ENCODE data around the gene CNDP1.

CNDP1 gene

GRCh38 chr18:74624466-74624865 lies 90.2 kb downstream of the CNDP1 start:
- no peak overlapping the region for H3K4me3 ChIP-seq (ENCODE audit: low read length)
- no peak overlapping the region for H2AFZ ChIP-seq (ENCODE audit: low read depth, low read length)
- no peaks in the 10 kb centered on the region for H3K27me3 ChIP-seq (ENCODE audit: insufficient read depth, low read length)

GRCh38 chr18:74625157-74625556 lies 90.9 kb downstream of the CNDP1 start:
- Histone ChIP-seq H3K36me3 (ENCODE audit: insufficient read depth, low read length) (no peaks in the 10 kb centered on the region), H3K9me3 (ENCODE audit: low read length) (no peaks in the 10 kb centered on the region), H3K4me1 (ENCODE audit: insufficient read depth, low read length) (no peaks in the 10 kb centered on the region), H3K27me3 (ENCODE audit: insufficient read depth, low read length) (no peaks in the 10 kb centered on the region), H2AFZ (ENCODE audit: low read depth, low read length) (no peak overlapping the region), H3K4me3 (ENCODE audit: low read length) (no peak overlapping the region)

More at GRCh38 chr18:74624466-74624865, 90.2 kb downstream of the CNDP1 start:
- Histone ChIP-seq H3K36me3 (ENCODE audit: insufficient read depth, low read length) (no peaks in the 10 kb centered on the region), H3K4me1 (ENCODE audit: insufficient read depth, low read length) (no peaks in the 10 kb centered on the region), H3K9me3 (ENCODE audit: low read length) (no peaks in the 10 kb centered on the region)

GRCh38 chr18:74626049-74626874 lies 92.0 kb downstream of the CNDP1 start:
- H3K36me3 ChIP-seq (ENCODE audit: insufficient read depth, low read length): no peaks in the 10 kb centered on the region
- H2AFZ ChIP-seq (ENCODE audit: low read depth, low read length): no peak overlapping the region
- no peaks in the 10 kb centered on the region for H3K9me3 ChIP-seq (ENCODE audit: low read length)
- H3K4me3 ChIP-seq (ENCODE audit: low read length): no peak overlapping the region
- H3K4me1 ChIP-seq (ENCODE audit: insufficient read depth, low read length): no peaks in the 10 kb centered on the region
- no peaks in the 10 kb centered on the region for H3K27me3 ChIP-seq (ENCODE audit: insufficient read depth, low read length)

- no peaks in the 10 kb centered on the region for H3K27me3 ChIP-seq (ENCODE audit: insufficient read depth, low read length)
Observed at GRCh38 chr18:74630804-74631203, 96.5 kb downstream of the CNDP1 start.

GRCh38 chr18:74631212-74631611 lies 96.9 kb downstream of the CNDP1 start:
- H3K4me3 ChIP-seq (ENCODE audit: low read length): no peak overlapping the region
- peaks cover 17% of the 10 kb centered on the region for H3K36me3 ChIP-seq (ENCODE audit: insufficient read depth, low read length)
- no peaks in the 10 kb centered on the region for H3K9me3 ChIP-seq (ENCODE audit: low read length)
- no peaks in the 10 kb centered on the region for H3K27me3 ChIP-seq (ENCODE audit: insufficient read depth, low read length)
- H3K4me1 ChIP-seq (ENCODE audit: insufficient read depth, low read length): no peaks in the 10 kb centered on the region
- no peak overlapping the region for H2AFZ ChIP-seq (ENCODE audit: low read depth, low read length)

More at GRCh38 chr18:74630804-74631203, 96.5 kb downstream of the CNDP1 start:
- no peak overlapping the region for H2AFZ ChIP-seq (ENCODE audit: low read depth, low read length)
- H3K4me3 ChIP-seq (ENCODE audit: low read length): no peak overlapping the region
- H3K4me1 ChIP-seq (ENCODE audit: insufficient read depth, low read length): no peaks in the 10 kb centered on the region
- peaks cover 17% of the 10 kb centered on the region for H3K36me3 ChIP-seq (ENCODE audit: insufficient read depth, low read length)
- H3K9me3 ChIP-seq (ENCODE audit: low read length): no peaks in the 10 kb centered on the region

GRCh38 chr18:74631623-74632350 lies 97.5 kb downstream of the CNDP1 start:
- H2AFZ ChIP-seq (ENCODE audit: low read depth, low read length): no peak overlapping the region
- peaks cover 17% of the 10 kb centered on the region for H3K36me3 ChIP-seq (ENCODE audit: insufficient read depth, low read length)
- H3K9me3 ChIP-seq (ENCODE audit: low read length): no peaks in the 10 kb centered on the region
- H3K27me3 ChIP-seq (ENCODE audit: insufficient read depth, low read length): no peaks in the 10 kb centered on the region
- no peak overlapping the region for H3K4me3 ChIP-seq (ENCODE audit: low read length)
- no peaks in the 10 kb centered on the region for H3K4me1 ChIP-seq (ENCODE audit: insufficient read depth, low read length)

GRCh38 chr18:74632351-74632679 lies 98.0 kb downstream of the CNDP1 start:
- H3K9me3 ChIP-seq (ENCODE audit: low read length): no peaks in the 10 kb centered on the region
- H3K4me3 ChIP-seq (ENCODE audit: low read length): no peak overlapping the region
- peaks cover 17% of the 10 kb centered on the region for H3K36me3 ChIP-seq (ENCODE audit: insufficient read depth, low read length)
- no peaks in the 10 kb centered on the region for H3K27me3 ChIP-seq (ENCODE audit: insufficient read depth, low read length)
- H2AFZ ChIP-seq (ENCODE audit: low read depth, low read length): no peak overlapping the region
- H3K4me1 ChIP-seq (ENCODE audit: insufficient read depth, low read length): no peaks in the 10 kb centered on the region

- H3K27me3 ChIP-seq (ENCODE audit: insufficient read depth, low read length): no peaks in the 10 kb centered on the region
- no peak overlapping the region for H2AFZ ChIP-seq (ENCODE audit: low read depth, low read length)
- no peak overlapping the region for H3K4me3 ChIP-seq (ENCODE audit: low read length)
- no peaks in the 10 kb centered on the region for H3K4me1 ChIP-seq (ENCODE audit: insufficient read depth, low read length)
- H3K9me3 ChIP-seq (ENCODE audit: low read length): no peaks in the 10 kb centered on the region
- peaks cover 17% of the 10 kb centered on the region for H3K36me3 ChIP-seq (ENCODE audit: insufficient read depth, low read length)
Observed at GRCh38 chr18:74632856-74633255, 98.6 kb downstream of the CNDP1 start.

- H2AFZ ChIP-seq (ENCODE audit: low read depth, low read length): no peak overlapping the region
- H3K9me3 ChIP-seq (ENCODE audit: low read length): no peaks in the 10 kb centered on the region
- H3K4me1 ChIP-seq (ENCODE audit: insufficient read depth, low read length): no peaks in the 10 kb centered on the region
- peaks cover 17% of the 10 kb centered on the region for H3K36me3 ChIP-seq (ENCODE audit: insufficient read depth, low read length)
- no peak overlapping the region for H3K4me3 ChIP-seq (ENCODE audit: low read length)
- no peaks in the 10 kb centered on the region for H3K27me3 ChIP-seq (ENCODE audit: insufficient read depth, low read length)
Observed at GRCh38 chr18:74633652-74634352, 99.5 kb downstream of the CNDP1 start.

GRCh38 chr18:74635224-74635975 lies 101.1 kb downstream of the CNDP1 start:
- Histone ChIP-seq H3K4me3 (ENCODE audit: low read length) (no peak overlapping the region), H3K4me1 (ENCODE audit: insufficient read depth, low read length) (no peaks in the 10 kb centered on the region), H3K9me3 (ENCODE audit: low read length) (no peaks in the 10 kb centered on the region), H3K27me3 (ENCODE audit: insufficient read depth, low read length) (no peaks in the 10 kb centered on the region), H3K36me3 (ENCODE audit: insufficient read depth, low read length) (peaks cover 17% of the 10 kb centered on the region), H2AFZ (ENCODE audit: low read depth, low read length) (no peak overlapping the region)
